ENCODE measurements around the gene ACSM5. TPM values are rescaled to one million over a fixed set of nuclear protein-coding genes. Genes with fewer than 3 reads are reported as not detected.
"Not testable (repeated sequence)": the region's sequence is repeated elsewhere in the genome, so short reads cannot be mapped to it uniquely, and the experiment has no call there.

The ACSM5 gene
- total RNA-seq, 2 experiments from 2014 or later = not detected

- Mint-ChIP-seq H3K27ac (no peak overlapping the region), H3K9me3 (ENCODE audit: low read depth) (no peaks in the 10 kb centered on the region), H3K4me1 (peaks cover 6% of the 10 kb centered on the region), H3K36me3 (no peaks in the 10 kb centered on the region), H3K4me3 (no peak overlapping the region), H3K27me3 (peaks cover 7% of the 10 kb centered on the region)
- DNase-seq = no peak
- ATAC-seq = no peak
- CTCF ChIA-PET = no interaction called here
These were observed 888 bp downstream of the ACSM5 start for GRCh38 chr16:20410121-20410723.

DNA sequence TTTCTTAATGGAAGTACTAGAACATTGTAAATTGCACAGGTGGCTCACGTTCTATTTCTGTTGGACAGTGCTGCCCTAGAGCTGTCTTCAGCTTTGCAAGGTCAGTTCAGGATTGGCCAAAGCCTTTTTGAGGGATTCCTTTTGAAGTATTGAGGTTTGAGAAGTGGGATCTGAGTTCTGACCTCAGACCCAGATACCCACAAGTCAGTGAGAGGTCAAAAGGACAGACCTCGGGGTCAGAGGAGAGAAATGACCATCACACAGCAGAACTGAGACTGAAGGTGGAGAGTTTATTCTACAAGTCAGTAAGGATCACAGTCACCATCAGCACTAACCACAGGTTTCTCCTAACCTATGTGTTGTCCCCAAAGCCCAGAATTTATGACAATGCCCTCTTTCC is 1.7 kb downstream of the ACSM5 start:
- Mint-ChIP-seq H3K36me3 (no peaks in the 10 kb centered on the region), H3K4me3 (no peak overlapping the region), H3K27me3 (peaks cover 7% of the 10 kb centered on the region), H3K27ac (no peak overlapping the region), H3K4me1 (peaks cover 6% of the 10 kb centered on the region), H3K9me3 (ENCODE audit: low read depth) (no peaks in the 10 kb centered on the region)
- CTCF ChIA-PET = no interaction called here
- ATAC-seq = no peak
- no peak for DNase-seq

DNA sequence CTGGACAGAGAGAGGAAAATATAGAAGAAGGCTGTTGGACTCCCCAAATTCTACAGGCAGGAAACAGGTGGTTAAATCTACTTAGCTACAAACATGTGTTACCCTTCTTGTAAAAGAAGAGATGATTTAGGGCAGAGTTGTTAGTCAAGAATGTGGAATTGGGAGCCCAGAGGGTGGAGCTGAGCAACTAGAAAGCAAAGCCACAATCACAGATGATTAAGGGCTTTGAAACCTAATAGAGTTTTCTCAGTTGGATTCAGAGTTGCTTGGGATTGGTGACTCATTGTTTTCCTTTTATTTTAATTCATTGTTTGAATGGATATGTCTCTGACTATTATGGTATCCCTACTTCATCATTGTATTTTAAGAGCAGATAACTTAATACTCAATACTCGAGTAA is 6.2 kb downstream of the ACSM5 start:
- CTCF ChIA-PET = no interaction called here
- DNase-seq (no peak), ATAC-seq (no peak)
- Mint-ChIP-seq H3K27ac (no peak overlapping the region), H3K4me1 (no peaks in the 10 kb centered on the region), H3K4me3 (no peak overlapping the region), H3K9me3 (ENCODE audit: low read depth) (no peaks in the 10 kb centered on the region), H3K36me3 (no peaks in the 10 kb centered on the region), H3K27me3 (peaks cover 7% of the 10 kb centered on the region)

DNA sequence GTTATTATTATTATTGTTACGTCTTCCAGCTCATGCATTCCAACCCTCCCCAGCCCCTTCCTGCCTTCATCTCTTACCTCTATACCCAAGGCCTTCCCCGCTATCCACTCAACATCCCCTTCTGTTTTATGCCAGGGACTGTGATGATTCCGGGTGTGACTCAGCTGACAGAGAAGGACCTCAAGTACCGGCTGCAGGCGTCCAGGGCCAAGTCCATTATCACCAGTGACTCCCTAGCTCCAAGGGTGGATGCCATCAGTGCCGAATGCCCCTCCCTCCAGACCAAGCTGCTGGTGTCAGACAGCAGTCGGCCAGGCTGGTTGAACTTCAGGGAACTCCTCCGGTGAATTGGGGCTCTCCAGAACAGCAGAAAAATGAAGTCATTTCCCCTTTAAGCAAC is 9.8 kb downstream of the ACSM5 start:
- H3K27ac Mint-ChIP-seq; ATAC-seq; H3K4me1 Mint-ChIP-seq; CTCF ChIA-PET; H3K4me3 Mint-ChIP-seq; DNase-seq; H3K27me3 Mint-ChIP-seq; H3K9me3 Mint-ChIP-seq (ENCODE audit: low read depth); H3K36me3 Mint-ChIP-seq: not testable (repeated sequence)

- CTCF ChIA-PET; H3K27me3 Mint-ChIP-seq; H3K9me3 Mint-ChIP-seq (ENCODE audit: low read depth); DNase-seq; H3K27ac Mint-ChIP-seq; H3K4me3 Mint-ChIP-seq; ATAC-seq; H3K36me3 Mint-ChIP-seq; H3K4me1 Mint-ChIP-seq: not testable (repeated sequence)
These were observed 12.4 kb downstream of the ACSM5 start for GRCh38 chr16:20421748-20422147.

DNA sequence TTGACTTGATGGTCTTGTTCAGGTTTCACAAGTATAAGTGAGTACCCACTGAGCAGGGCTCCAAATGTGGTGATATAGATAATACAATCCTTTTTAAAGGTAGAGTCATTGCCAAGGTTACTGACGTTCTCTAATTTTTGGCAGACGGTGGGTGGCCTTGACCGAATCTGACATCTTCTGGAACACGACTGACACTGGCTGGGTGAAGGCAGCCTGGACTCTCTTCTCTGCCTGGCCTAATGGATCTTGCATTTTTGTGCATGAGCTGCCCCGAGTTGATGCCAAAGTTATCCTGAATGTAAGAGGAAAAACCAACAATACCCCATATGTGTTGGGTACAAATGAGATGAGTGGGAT is 14.4 kb downstream of the ACSM5 start:
- H3K9me3 Mint-ChIP-seq (ENCODE audit: low read depth) = not testable (repeated sequence)

DNA sequence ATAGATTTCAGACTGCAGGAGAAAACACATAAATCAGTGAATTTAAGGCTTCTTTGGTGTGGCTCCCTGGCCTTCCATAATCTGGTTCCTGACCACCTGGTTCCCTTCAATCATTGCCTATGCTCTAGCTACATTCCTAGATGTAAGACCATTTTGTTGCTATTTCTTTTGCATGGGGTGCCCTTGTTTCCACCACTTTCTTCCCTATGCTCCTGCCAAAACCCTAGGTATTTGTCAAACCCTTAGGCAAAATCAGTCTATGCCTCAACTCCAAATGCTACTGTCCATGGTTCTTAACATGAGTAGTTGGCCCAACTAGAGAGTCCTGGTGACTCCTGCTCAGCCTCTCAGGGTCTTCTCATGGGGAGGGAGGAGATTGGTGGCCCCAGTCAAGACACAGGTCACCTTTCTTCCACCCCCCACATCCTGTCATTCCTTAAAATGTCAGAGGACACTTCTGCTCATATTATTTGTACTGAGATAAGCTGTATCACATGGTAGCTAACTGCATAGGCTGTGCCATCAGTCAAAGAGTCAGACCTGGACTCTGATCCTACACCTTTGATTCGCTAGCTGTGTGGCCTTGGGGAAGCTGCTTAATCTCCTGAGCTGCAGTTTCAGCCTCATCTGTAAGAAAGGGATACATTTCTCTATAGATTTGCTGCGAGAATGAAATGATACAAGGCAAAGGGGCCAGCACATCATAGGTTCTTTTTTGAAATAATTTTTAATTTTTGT is 15.0 kb downstream of the ACSM5 start:
- DNase-seq (no peak), ATAC-seq (no peak)
- H3K9me3 Mint-ChIP-seq (ENCODE audit: low read depth) = no peaks in the 10 kb centered on the region
- CTCF ChIA-PET = no interaction called here
- H3K4me1 Mint-ChIP-seq = no peaks in the 10 kb centered on the region
- H3K27me3 Mint-ChIP-seq = no peaks in the 10 kb centered on the region
- H3K4me3 Mint-ChIP-seq = no peak overlapping the region
- H3K27ac Mint-ChIP-seq = no peak overlapping the region
- H3K36me3 Mint-ChIP-seq = no peaks in the 10 kb centered on the region

More for the DNA sequence above, 14.4 kb downstream of the ACSM5 start:
- ATAC-seq, H3K4me3 Mint-ChIP-seq, H3K27me3 Mint-ChIP-seq, H3K27ac Mint-ChIP-seq, DNase-seq, H3K36me3 Mint-ChIP-seq, H3K4me1 Mint-ChIP-seq, CTCF ChIA-PET: not testable (repeated sequence)

- H3K9me3 Mint-ChIP-seq (ENCODE audit: low read depth); H3K27me3 Mint-ChIP-seq; H3K36me3 Mint-ChIP-seq; DNase-seq; ATAC-seq; CTCF ChIA-PET; H3K4me1 Mint-ChIP-seq; H3K4me3 Mint-ChIP-seq; H3K27ac Mint-ChIP-seq: not testable (repeated sequence)
These were observed 18.1 kb downstream of the ACSM5 start for GRCh38 chr16:20427401-20427797.

DNA sequence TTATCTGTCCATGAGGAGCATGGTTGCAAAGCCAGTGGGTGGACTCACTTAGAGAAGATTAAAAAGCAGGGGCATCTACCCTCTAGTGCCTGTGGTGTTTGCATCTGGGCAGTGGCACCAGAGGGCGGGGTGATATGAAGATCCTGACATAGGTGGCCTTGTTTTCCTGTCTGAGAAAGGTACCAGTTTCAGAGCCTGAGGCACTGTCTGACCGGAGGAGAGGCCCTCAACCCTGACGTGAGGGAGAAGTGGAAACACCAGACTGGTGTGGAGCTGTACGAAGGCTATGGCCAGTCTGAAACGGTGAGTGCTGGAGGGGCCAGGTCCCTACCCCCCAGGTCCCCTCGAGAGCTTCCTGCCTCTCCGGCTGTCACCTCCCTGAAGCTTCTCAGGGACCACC is 20.2 kb downstream of the ACSM5 start:
- ATAC-seq; H3K4me3 Mint-ChIP-seq; H3K36me3 Mint-ChIP-seq; DNase-seq; H3K27me3 Mint-ChIP-seq; H3K9me3 Mint-ChIP-seq (ENCODE audit: low read depth); CTCF ChIA-PET; H3K4me1 Mint-ChIP-seq; H3K27ac Mint-ChIP-seq: not testable (repeated sequence)

DNA sequence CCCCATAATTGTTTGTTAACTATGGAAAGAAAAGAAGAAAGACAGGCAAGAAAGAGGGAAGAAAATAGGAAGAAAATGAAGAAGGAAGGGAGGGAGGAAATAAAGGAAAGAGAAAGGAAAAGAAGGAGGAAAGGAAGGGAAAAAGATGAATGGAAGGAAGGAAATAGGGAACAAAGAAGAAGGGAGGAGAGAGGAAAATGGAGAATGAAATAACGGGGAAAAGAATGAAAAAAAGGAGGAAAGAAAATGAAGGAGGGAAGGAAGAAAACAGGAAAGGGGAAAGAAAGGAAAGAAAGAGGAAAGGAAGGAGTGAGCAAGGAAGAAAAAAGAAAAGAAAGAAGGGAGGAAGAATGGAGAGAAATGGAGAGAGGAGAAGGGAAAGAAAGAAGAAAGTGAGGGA is 21.1 kb downstream of the ACSM5 start:
- H3K9me3 Mint-ChIP-seq (ENCODE audit: low read depth); H3K4me1 Mint-ChIP-seq; CTCF ChIA-PET; H3K27ac Mint-ChIP-seq; H3K36me3 Mint-ChIP-seq; ATAC-seq; DNase-seq; H3K27me3 Mint-ChIP-seq; H3K4me3 Mint-ChIP-seq: not testable (repeated sequence)

DNA sequence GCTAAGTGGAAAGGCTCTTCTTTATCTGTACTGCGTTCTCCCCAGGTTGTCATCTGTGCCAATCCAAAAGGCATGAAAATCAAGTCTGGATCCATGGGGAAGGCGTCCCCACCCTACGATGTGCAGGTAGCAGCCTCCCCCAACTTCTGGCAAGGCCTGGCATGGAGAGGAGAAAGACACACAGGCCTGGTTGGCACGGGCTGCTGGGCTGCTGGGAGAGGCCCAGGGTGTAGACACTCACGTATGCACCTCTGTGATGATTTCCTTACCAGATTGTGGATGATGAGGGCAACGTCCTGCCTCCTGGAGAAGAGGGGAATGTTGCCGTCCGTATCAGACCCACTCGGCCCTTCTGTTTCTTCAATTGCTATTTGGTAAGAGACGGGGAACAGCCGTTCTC is 21.6 kb downstream of the ACSM5 start:
- CTCF ChIA-PET = no interaction called here
- no peaks in the 10 kb centered on the region for H3K9me3 Mint-ChIP-seq (ENCODE audit: low read depth)
- no peak for ATAC-seq

GRCh38 chr16:20438950-20439349 is 29.6 kb downstream of the ACSM5 start:
- CTCF ChIA-PET, ATAC-seq: not testable (repeated sequence)

More for the DNA sequence above, 21.6 kb downstream of the ACSM5 start:
- Mint-ChIP-seq H3K4me1 (no peaks in the 10 kb centered on the region), H3K36me3 (no peaks in the 10 kb centered on the region), H3K27me3 (peaks cover 2% of the 10 kb centered on the region), H3K4me3 (no peak overlapping the region), H3K27ac (no peak overlapping the region)
- no peak for DNase-seq

DNA sequence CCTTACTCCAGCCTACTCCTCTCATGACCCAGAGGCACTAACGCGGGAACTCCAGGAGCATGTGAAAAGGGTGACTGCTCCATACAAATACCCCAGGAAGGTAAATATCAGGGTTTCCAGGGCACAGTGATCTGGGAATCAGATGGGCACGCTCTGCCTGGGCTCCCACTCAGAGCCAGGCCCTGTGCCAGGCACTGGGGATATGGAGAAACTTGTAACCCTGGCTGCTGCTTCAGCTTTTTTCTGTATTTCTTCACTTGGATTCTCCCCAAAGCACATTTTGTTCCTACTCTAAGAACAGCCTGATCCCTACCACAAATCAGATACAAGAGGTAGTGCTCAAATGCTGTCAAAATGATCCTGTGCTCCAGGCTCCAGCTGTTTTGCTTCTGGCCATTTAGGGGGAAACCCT is 30.5 kb downstream of the ACSM5 start:
- CTCF ChIA-PET; H3K36me3 Mint-ChIP-seq; H3K4me3 Mint-ChIP-seq; H3K27ac Mint-ChIP-seq; H3K27me3 Mint-ChIP-seq; ATAC-seq; H3K9me3 Mint-ChIP-seq (ENCODE audit: low read depth); H3K4me1 Mint-ChIP-seq; DNase-seq: not testable (repeated sequence)

More at GRCh38 chr16:20438950-20439349, 29.6 kb downstream of the ACSM5 start:
- not testable (repeated sequence) for H3K27ac Mint-ChIP-seq; DNase-seq; H3K9me3 Mint-ChIP-seq (ENCODE audit: low read depth); H3K36me3 Mint-ChIP-seq; H3K27me3 Mint-ChIP-seq; H3K4me1 Mint-ChIP-seq; H3K4me3 Mint-ChIP-seq

DNA sequence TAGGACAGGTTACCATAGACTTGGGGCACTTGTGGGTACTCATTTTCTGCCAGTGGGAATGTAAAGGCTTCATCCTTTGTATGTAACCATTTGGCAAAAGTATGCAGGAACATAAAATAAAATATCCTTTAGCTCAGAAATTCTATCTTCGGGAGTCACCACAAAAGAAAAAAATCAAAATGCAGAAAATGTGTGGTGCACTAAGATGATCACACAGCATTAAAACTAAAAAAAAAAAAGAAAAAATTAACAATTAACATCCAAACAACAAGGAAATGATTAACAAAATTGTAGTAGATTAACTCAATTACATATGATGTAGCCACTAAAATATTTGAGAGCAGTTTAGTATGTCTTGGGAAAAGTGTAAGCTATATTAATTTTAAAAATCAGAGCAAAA is 31.4 kb downstream of the ACSM5 start:
- H3K27me3 Mint-ChIP-seq; H3K27ac Mint-ChIP-seq; H3K9me3 Mint-ChIP-seq (ENCODE audit: low read depth); DNase-seq; H3K4me1 Mint-ChIP-seq; CTCF ChIA-PET; ATAC-seq; H3K4me3 Mint-ChIP-seq; H3K36me3 Mint-ChIP-seq: not testable (repeated sequence)

Measured in activated CD8-positive, alpha-beta memory T cell treated with anti-CD3 and anti-CD28 coated beads, Interleukin-2, amount 10 ng/mL, durations not matched to agents 7 days and 5 days (primary cell).